K562 (cell line): ENCODE measurements around the gene SIGLEC14.

Source experiments
- ATF2 ChIP-seq: sonication (generic); formaldehyde crosslinking; IDR thresholded peaks from 2 replicates; pipeline ENCODE4 v1.8.1; 2022; ENCODE audit warnings: missing genetic modification reagents
- CHD1 ChIP-seq: fragments of 200-600 bp; sonication (generic); IDR thresholded peaks from one replicate; pipeline ENCODE4 v1.6.1; 2012; ENCODE audit warnings: mild to moderate bottlenecking, moderate library complexity, low read length, inconsistent platforms
- FOXM1 ChIP-seq, 2 experiments: fragments of 450-650 bp in 1 of 2; sonication (generic) in 1 of 2; formaldehyde crosslinking in 1 of 2; IDR thresholded peaks; 2 replicates each; pipeline versions ENCODE4 v1.6.1 to v1.9.0; 2017 to 2022; ENCODE audit warnings: low read depth in 2 of 2, mild to moderate bottlenecking in 2 of 2, missing genetic modification reagents in 1 of 2, moderate library complexity in 1 of 2
- JUNB ChIP-seq: fragments of 450-650 bp; formaldehyde crosslinking; conservative IDR thresholded peaks from 2 replicates; pipeline ENCODE4 v1.4.0; 2020; ENCODE audit warnings: mild to moderate bottlenecking
- MYC ChIP-seq, 2 experiments: fragments of 250-450 bp in 1 of 2; sonication (Bioruptor Pico) in 1 of 2; IDR thresholded peaks; 2 replicates each; pipeline versions ENCODE4 v1.5.1 to v1.6.1; 2012 to 2021; ENCODE audit warnings: low read depth in 2 of 2, borderline replicate concordance in 1 of 2, improper control_type of control experiment in 1 of 2, low read length in 1 of 2, mild to moderate bottlenecking in 1 of 2, moderate library complexity in 1 of 2
- NCOA6 ChIP-seq: fragments of 450-650 bp; IDR thresholded peaks from 2 replicates; pipeline ENCODE4 v1.6.1; 2017; ENCODE audit warnings: mild to moderate bottlenecking
- NFXL1 ChIP-seq: fragments of 450-650 bp; formaldehyde crosslinking; IDR thresholded peaks from 2 replicates; pipeline ENCODE4 v1.4.0; 2021; ENCODE audit warnings: mild to moderate bottlenecking
- OTX1 ChIP-seq: fragments of 450-650 bp; formaldehyde crosslinking; IDR thresholded peaks from 2 replicates; pipeline ENCODE4 v1.4.0; 2022; ENCODE audit warnings: mild to moderate bottlenecking
- PATZ1 ChIP-seq: fragments of 250-450 bp; sonication (Bioruptor Pico); IDR thresholded peaks from 2 replicates; pipeline ENCODE4 v1.5.0; 2020; ENCODE audit warnings: mild to moderate bottlenecking, borderline replicate concordance
- POLR2A ChIP-seq: fragments of 450-650 bp; conservative IDR thresholded peaks from 2 replicates; pipeline ENCODE4 v1.6.1; 2016
- PRPF4 ChIP-seq: fragments of 200-400 bp; formaldehyde crosslinking; IDR thresholded peaks from one replicate; pipeline ENCODE4 v1.6.1; 2017; ENCODE audit warnings: low read length, low read depth, mild to moderate bottlenecking; ENCODE audit not compliant: insufficient read depth, poor library complexity, severe bottlenecking

- TF ChIP-seq FOXM1 (IDR thresholded peaks at IDR 0.05; ENCODE audit: low read depth) (no peak), FOXM1 (CRISPR knock-in tag; IDR thresholded peaks at IDR 0.05; ENCODE audit: low read depth) (no peak), ATF2 (CRISPR knock-in tag) (no peak), JUNB (no peak), OTX1 (no peak), NCOA6 (no peak), NFXL1 (CRISPR knock-in tag) (no peak), POLR2A (no peak), CHD1 (no peak), PRPF4 (no peak), PATZ1 (CRISPR knock-in tag) (no peak), MYC (IDR thresholded peaks at IDR 0.05; ENCODE audit: low read depth, low read length) (no peak), MYC (CRISPR knock-in tag; IDR thresholded peaks at IDR 0.05; ENCODE audit: borderline replicate concordance, low read depth) (no peak)
Observed at GRCh38 chr19:51694318-51695085, 47.9 kb upstream of the SIGLEC14 start.
